GM18511 (cell line): ENCODE data around the gene ANKRD44.
A peak's percentile ranks its signal among the peaks of the same experiment; 100 is the strongest.

ENCODE experiments used
- ATAC-seq: cut with Tn5 transposase; IDR thresholded peaks from one replicate; pipeline ENCODE4 v1.9.1; 2021; ENCODE audit warnings: mild to moderate bottlenecking, moderate library complexity; ENCODE audit not compliant: unreplicated experiment

ANKRD44 gene

GRCh38 chr2:197126630-197127352 is 183.8 kb downstream of the ANKRD44 start:
- ATAC-seq: no peak

- no peak for ATAC-seq
These were observed 185.8 kb downstream of the ANKRD44 start for GRCh38 chr2:197124639-197125390.

GRCh38 chr2:197122821-197123220 is 187.8 kb downstream of the ANKRD44 start:
- no peak for ATAC-seq

GRCh38 chr2:197121756-197122385 is 188.7 kb downstream of the ANKRD44 start:
- no peak for ATAC-seq

- no peak for ATAC-seq
These were observed 189.3 kb downstream of the ANKRD44 start for GRCh38 chr2:197121255-197121654.

- no peak for ATAC-seq
These were observed 194.2 kb downstream of the ANKRD44 start for GRCh38 chr2:197116306-197116879.

GRCh38 chr2:197115325-197115724 is 195.3 kb downstream of the ANKRD44 start:
- ATAC-seq: no peak

- peak; percentile 76 for ATAC-seq
These were observed 197.3 kb downstream of the ANKRD44 start for GRCh38 chr2:197113275-197113711.

- ATAC-seq: no peak
These were observed 201.3 kb downstream of the ANKRD44 start for GRCh38 chr2:197109326-197109725.

GRCh38 chr2:197108758-197109157 is 201.8 kb downstream of the ANKRD44 start:
- no peak for ATAC-seq

GRCh38 chr2:197107291-197108269 is 203.0 kb downstream of the ANKRD44 start:
- no peak for ATAC-seq

GRCh38 chr2:197103363-197103762 is 207.2 kb downstream of the ANKRD44 start:
- ATAC-seq: no peak

GRCh38 chr2:197102231-197102630 is 208.3 kb downstream of the ANKRD44 start:
- ATAC-seq: no peak

- no peak for ATAC-seq
These were observed 209.1 kb downstream of the ANKRD44 start for GRCh38 chr2:197101519-197101918.

- ATAC-seq: no peak
These were observed 212.8 kb downstream of the ANKRD44 start for GRCh38 chr2:197097578-197098366.

- ATAC-seq: no peak
These were observed 213.9 kb downstream of the ANKRD44 start for GRCh38 chr2:197096649-197097048.

GRCh38 chr2:197092431-197092830 is 218.1 kb downstream of the ANKRD44 start:
- no peak for ATAC-seq

GRCh38 chr2:197090742-197091367 is 219.7 kb downstream of the ANKRD44 start:
- ATAC-seq: no peak

GRCh38 chr2:197089655-197090054 is 220.9 kb downstream of the ANKRD44 start:
- no peak for ATAC-seq
